HG02981 (cell line): ENCODE results near the gene GRAMD4.

Experiments used
- ATAC-seq: cut with Tn5 transposase; IDR thresholded peaks from one replicate; pipeline ENCODE4 v1.9.1; 2021; ENCODE audit warnings: mild to moderate bottlenecking, moderate library complexity; ENCODE audit not compliant: unreplicated experiment

Gene GRAMD4, protein sequence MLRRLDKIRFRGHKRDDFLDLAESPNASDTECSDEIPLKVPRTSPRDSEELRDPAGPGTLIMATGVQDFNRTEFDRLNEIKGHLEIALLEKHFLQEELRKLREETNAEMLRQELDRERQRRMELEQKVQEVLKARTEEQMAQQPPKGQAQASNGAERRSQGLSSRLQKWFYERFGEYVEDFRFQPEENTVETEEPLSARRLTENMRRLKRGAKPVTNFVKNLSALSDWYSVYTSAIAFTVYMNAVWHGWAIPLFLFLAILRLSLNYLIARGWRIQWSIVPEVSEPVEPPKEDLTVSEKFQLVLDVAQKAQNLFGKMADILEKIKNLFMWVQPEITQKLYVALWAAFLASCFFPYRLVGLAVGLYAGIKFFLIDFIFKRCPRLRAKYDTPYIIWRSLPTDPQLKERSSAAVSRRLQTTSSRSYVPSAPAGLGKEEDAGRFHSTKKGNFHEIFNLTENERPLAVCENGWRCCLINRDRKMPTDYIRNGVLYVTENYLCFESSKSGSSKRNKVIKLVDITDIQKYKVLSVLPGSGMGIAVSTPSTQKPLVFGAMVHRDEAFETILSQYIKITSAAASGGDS

DNA sequence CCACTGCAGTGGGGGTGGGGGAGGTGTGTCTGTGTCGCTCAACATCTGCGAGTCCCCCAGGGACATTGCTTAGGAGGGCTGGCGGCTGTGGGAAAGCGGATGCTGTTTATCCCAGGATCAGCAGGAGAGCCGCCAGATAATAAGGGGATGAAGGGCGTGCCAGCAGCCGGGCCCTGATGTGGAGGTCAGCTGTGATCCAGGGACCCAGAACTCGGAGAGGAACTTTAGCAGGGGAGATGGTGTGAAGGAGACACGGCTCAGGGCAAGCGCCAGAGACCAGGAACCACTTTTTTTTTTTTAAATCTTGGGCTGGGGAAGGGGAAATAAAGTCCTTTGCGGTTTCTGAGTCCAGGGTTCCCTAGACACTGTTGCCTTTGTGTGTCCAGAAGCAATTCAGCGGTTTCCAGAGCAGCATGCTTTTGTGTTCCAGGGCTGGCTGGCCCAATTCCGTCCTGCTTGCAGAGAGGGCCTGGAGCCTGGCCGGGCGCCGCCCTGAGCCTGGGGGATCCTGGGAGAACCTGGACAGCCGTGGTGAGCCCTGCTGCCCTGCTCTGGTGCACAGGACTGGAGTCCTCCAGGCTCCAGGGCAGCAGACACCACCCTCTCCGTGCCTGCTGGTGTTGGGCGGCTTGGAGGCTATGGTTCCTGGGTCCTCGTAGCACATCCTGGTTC lies at the start of gene GRAMD4:
Gene GRAMD4, plus strand, starts transcription at position 557 of the 672 bp plus-strand sequence. CDS start 6,414 bp downstream, outside the sequence.
- no peak for ATAC-seq

DNA sequence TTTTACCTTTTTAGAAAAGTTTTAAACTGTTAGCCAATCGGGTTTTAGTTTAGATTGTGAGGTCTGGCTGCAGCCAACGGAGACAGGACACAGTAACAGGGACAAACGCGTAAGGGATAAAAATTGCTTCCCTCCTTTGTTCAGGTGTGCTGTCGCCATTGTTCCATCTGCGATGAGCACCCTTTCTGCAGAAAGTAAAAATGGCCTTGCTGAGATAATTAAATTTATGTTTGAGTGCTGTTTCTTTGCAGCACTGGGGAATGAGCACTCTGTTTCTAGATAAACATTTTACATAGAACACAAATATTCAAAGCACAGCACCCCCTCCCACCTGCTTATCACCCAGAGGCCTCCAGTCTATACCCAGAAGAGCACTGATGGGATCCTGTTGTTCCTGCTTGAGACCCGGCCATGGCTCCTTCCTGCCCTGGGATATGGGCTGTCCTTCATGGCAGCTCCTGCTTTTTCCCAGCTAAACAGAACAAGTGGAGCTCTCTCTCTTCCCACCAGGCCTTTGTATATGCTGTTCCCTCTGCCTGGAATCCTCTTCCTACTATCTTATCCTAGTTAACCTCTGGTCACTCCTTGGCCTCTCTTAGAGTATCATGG lies 48.4 kb upstream of the GRAMD4 start:
- ATAC-seq = no peak

DNA sequence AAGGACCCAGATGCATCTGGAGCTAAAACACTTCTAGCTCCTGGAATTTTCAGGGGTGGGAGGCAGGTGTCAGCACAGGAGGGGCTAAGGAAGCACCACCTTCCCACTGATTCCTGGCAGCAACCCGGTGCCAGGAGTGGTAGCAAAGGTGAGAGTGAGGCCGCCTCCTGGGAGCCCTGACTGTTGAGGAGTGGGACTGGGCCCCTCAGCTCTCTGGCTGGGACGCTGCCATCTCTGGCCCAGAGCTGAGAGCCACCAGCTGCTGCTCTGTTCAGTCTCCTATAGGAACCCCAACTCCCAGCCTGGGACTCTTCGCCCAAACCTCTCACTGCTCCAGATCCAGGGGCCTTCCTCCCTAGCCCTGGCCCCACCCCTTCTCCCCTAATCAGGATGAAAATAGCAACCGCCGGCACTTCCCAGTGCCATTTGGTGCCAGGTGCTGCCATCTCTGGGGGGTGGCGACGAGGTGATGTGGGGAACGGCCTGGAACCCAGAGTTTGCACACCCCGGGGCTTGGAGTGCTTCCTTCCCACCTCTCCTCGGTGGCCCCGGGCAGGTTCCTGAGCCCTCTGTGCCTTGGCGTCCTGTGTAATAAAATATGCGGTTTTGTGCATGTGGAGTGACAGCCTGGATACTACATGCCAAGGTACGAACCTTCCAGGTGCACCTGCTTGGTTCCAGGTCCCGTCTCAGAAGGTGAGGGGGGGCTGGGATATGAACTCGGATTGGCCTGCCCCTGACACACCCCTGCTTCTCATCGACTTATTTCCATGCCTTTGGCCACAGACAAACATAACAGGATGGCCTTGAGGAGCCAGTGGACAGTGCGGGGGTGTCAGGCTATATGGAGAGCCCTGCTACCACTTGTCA lies 47.0 kb upstream of the GRAMD4 start:
- ATAC-seq = no peak

GRCh38 chr22:46573781-46574437 lies 46.3 kb upstream of the GRAMD4 start:
- no peak for ATAC-seq

- no peak for ATAC-seq
Observed at GRCh38 chr22:46574438-46574992, 45.7 kb upstream of the GRAMD4 start.

GRCh38 chr22:46574993-46575910 lies 44.9 kb upstream of the GRAMD4 start:
- ATAC-seq = no peak

DNA sequence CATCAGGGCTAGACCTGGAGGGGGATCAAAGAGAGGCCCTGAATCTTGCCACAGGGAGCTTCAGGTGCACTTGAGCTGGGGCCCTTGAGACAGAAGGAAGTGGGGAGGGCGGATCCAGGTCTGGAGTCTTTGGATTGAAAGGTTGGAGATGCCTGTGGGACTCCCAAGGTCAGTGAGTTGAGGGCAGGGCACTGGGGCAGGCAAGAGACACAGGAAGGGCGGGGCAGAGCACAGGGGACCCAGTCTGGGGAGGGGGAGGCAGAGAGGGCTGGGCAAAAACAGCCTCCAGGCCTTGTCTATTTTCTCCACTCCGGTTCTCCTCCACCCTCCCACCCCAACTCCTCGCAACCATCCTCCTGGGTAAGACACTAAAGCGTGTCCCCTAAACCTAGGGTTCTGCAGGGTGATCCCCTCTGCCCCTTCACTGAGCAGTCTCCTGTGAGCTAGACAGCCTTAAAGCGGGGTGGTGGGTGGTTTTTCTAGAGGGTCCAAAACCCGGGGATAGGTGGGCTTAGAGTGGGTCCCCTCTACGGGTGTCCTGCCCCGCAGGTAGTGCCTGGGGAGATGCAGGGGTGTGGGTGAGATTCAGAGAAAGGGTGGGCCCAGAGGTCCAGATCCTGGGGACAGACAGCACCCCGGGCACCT lies 44.2 kb upstream of the GRAMD4 start:
- no peak for ATAC-seq

GRCh38 chr22:46576556-46577367 lies 43.4 kb upstream of the GRAMD4 start:
- no peak for ATAC-seq

GRCh38 chr22:46577368-46578249 lies 42.6 kb upstream of the GRAMD4 start:
- no peak for ATAC-seq

- no peak for ATAC-seq
Observed at GRCh38 chr22:46578251-46578823, 41.8 kb upstream of the GRAMD4 start.

DNA sequence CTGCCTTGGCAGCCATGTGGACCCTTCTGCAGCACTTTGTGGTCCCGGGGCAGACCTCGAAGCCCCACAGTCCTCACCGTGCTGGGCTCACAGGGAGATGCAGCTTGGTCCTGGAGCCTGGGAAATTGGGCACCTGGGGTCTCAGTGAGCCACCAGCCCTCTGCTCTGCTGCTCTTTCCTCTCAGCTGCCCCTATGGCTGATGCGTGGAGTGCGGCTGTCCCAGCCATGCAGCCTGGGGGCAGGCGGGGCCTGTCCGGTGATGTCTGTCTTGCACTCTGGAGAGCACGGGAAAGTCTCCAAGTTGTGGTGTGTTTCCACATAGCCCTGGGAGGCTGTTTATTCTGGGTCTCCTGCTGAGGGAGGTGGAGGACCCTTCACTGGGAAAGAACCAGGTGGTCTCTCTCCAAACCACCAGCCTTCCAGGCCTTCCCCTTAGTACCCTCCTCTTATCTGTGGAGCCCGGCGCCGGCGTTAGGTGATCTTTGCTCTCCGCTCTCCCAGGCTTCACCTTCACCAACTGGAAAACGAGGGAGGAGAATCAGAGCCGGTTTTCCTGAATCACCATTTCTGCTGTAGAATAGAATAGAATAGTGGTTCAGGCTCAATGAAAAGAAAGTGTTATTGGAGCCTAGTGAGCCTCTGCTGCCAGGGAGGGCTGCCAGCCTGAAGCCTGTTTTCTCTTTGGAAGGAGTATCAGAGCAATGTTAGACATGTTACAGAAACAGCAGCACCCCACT lies 41.2 kb upstream of the GRAMD4 start:
- no peak for ATAC-seq

GRCh38 chr22:46579751-46580449 lies 40.3 kb upstream of the GRAMD4 start:
- ATAC-seq = no peak

DNA sequence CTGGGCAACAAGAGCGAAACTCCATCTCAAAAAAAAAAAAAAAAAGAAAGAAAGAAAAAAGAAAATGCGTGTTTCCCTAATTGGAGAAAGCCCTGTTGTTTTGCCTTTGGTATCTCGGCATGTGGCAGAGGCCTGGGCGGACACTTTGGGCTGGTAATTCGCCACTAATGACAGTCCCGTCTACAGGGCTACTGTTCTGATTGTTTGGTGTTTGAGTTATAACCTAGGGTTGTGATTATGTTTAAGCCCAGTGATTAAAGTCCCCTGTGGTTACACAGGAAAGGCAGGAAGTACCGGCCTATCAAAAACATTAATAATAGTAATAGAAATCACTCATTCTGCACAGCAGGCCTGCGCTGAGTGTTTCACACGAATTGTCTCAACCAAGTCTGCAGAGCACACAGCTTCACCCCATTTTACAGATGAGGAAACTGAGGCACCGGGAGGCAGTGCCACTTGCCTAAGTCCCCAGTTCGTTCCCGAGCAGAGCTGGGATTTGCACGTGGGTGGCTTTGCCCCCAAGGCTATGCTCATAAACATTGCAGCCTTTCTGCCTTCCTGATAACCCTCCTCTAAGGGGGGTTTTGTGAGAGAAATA lies 39.1 kb upstream of the GRAMD4 start:
- ATAC-seq = no peak

DNA sequence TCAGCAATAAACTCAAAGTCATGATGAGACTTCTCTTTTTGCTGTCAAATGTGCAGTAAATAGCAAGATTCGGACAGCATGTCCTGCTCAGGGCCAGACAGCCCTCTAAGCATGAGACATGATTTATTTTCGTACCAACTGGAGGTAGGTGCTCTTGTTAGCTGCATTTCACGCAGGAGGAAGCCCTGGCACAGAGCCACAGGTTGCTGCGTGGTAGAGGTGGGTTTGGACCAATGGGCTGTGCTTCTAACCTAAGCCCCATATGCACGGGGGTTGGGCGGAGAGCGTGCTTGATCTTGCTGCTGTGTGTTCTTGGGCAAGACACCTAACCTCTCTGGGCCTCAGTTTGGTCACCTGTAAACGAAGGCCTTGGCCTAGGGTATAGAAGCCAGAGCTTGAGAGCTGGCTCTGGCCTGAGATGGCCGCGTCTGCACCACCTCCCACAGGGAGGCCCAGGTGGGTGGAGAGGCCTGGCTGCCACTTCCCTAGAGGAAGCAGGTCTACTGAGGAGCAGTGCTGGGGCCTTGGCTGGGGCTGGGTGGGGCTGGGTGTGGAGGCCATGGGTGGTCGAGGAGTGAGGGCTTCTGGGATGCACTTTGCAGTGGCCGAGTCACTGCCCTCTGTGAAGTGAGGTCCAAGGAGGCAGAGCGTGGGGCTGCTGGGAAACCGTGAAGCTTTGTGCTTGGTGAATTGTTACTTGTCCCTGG lies 38.5 kb upstream of the GRAMD4 start:
- ATAC-seq = no peak
